Nucleus accumbens (tissue), 56 donors: ENCODE measurements around the gene SCP2.

Experiments
- DNase-seq, 56 donors: peaks; one replicate each; lab custom pipeline; 2025; lab: John Stamatoyannopoulos, UW

SCP2 gene

DNA sequence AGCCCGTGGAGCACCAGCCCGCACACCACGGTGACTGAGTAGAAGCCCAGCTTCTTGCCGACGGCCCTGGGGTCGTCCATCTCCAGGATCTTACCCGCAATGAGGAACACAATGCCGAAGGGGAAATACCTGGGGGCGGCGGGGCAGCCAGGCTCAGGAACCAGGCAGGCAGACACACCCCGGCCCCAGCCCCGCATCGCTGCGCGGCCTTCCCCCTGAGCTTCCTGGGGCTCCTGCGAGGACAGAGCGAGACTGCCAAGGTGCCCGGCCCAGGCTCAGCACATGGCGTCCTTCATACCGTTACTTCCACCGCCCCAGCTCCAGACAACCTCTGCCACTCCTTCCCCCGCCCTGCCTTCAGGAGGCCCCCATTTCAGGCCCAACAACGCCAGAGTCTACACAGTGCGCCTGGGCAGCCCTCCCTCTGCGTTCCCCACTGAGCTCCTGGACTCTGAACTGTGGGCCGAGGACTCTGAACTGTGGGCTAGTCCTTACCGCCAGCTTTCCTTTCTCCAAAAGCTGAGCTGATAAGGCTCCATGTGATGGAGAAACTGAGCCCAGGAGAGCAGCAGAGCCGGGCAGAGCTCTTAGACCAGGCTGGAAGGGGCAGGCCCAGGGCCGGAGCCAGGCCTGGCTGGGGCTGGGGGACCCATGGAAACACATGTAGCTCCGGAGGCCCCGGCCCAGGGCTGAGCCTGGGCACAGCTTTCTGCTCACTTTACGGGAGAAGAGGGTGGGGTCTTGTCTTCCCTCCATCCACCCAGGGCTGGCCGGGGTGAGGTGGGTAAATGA lies 165.8 kb downstream of the SCP2 start:
- DNase-seq, result no peak

DNA sequence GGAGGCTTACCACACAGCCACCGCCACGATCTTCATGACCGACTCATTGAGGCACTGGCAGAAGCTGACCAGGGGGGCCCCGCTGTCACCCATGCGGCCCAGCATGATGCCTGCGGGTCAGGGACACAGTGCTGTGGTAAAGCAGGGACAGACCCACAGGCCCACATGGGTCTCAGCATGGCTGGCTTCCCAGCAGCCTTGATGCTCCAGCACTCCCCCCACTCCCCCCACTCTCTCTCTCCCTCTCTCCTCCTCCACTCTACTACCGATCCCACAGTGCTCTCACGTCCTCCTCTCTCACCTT lies 166.3 kb downstream of the SCP2 start:
- DNase-seq, result no peak

DNA sequence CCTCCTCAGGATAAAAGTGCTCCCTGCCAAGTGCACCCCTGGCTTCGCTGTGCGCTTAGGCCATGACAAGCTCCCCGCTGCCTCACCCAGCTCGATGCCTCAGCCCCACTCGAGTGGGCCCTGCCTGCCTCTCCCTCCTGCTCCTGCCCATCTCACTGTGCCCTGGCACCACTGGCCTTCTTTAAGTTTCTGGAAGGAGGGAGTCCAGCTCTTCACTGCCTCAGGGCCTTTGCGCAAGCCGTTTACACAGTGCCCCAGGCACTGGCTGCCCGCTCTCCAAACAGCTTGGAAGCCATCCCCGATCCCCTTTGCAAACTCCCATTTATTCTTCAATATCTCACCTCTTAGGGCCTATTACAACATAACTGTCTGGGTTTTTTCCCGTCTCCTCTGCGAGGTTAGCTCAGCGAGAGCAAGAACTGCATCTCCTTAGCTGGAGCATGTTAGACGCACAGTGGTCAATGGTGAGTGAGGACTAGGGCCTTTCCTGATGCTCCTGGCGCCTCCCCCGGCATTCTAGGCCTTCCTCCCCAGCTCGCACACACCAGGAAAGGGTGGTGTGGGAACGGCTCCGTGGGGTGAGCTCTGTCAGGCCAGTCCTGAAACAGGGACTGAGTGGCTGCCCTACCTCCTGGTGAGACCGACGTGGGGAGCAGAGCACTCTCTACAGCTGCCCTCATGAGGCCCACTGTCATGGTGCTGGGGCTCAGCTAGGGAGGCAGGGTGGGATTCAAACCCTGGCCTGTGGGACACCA lies 166.9 kb downstream of the SCP2 start:
- DNase-seq, result no peak

DNA sequence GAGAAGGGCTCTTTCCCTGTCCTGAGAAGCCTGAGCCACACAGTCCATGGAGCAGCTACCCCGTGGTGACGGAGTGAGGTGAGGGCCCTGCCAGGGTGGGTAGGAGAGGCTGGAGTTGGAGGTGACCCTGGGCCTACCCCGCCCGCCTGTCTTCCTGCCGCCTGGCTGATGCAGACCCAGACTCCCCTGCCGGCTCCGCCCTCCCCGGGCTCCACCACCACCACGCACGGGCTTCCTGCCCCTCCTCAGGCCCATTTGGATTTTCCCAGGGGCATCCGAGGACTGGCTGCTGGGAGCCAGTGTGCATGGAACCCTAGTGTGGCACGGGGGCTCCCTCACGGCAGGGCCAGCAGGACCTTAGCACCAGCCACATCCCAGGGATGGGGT lies 167.4 kb downstream of the SCP2 start:
- no peak for DNase-seq
